ENCODE results near the gene LHFPL3.

GRCh38 chr7:104758504-104758903 is 430.1 kb downstream of the LHFPL3 start:
- no peak for TF ChIP-seq CTCF (IDR thresholded peaks at IDR 0.05; ENCODE audit: low read depth, low read length)
- no peak for TF ChIP-seq MAX (IDR thresholded peaks at IDR 0.05; ENCODE audit: low read depth, low read length)
- TF ChIP-seq POLR2A (IDR thresholded peaks at IDR 0.05; ENCODE audit: extremely low read depth, insufficient read length), result no peak
